ENCODE data around the gene COL5A1.

Gene COL5A1

GRCh38 chr9:134792627-134793026, 151.0 kb downstream of the COL5A1 start:
- H3K4me3 ChIP-seq (ENCODE audit: control insufficient read depth, low read depth, low read length) = no peak overlapping the region
- DNase-seq (ENCODE audit: low read depth) = no peak
- TF ChIP-seq CTCF (conservative IDR thresholded peaks at IDR 0.05; ENCODE audit: control insufficient read depth, insufficient read depth, low read depth, low read length) = no peak

- no peak for TF ChIP-seq CTCF (conservative IDR thresholded peaks at IDR 0.05; ENCODE audit: control insufficient read depth, insufficient read depth, low read depth, low read length)
- no peak overlapping the region for H3K4me3 ChIP-seq (ENCODE audit: control insufficient read depth, low read depth, low read length)
- DNase-seq (ENCODE audit: low read depth) = no peak
These were observed 151.9 kb downstream of the COL5A1 start for GRCh38 chr9:134793288-134794188.

GRCh38 chr9:134794663-134795370, 153.2 kb downstream of the COL5A1 start:
- no peak for TF ChIP-seq CTCF (conservative IDR thresholded peaks at IDR 0.05; ENCODE audit: control insufficient read depth, insufficient read depth, low read depth, low read length)
- H3K4me3 ChIP-seq (ENCODE audit: control insufficient read depth, low read depth, low read length) = no peak overlapping the region
- DNase-seq (ENCODE audit: low read depth) = no peak

GRCh38 chr9:134795446-134795845, 153.8 kb downstream of the COL5A1 start:
- no peak overlapping the region for H3K4me3 ChIP-seq (ENCODE audit: control insufficient read depth, low read depth, low read length)
- TF ChIP-seq CTCF (conservative IDR thresholded peaks at IDR 0.05; ENCODE audit: control insufficient read depth, insufficient read depth, low read depth, low read length) = no peak
- DNase-seq (ENCODE audit: low read depth) = no peak

- no peak for TF ChIP-seq CTCF (conservative IDR thresholded peaks at IDR 0.05; ENCODE audit: control insufficient read depth, insufficient read depth, low read depth, low read length)
- no peak for DNase-seq (ENCODE audit: low read depth)
- no peak overlapping the region for H3K4me3 ChIP-seq (ENCODE audit: control insufficient read depth, low read depth, low read length)
These were observed 155.3 kb downstream of the COL5A1 start for GRCh38 chr9:134796882-134797281.

- DNase-seq (ENCODE audit: low read depth) = peak; percentile 45
- TF ChIP-seq CTCF (conservative IDR thresholded peaks at IDR 0.05; ENCODE audit: control insufficient read depth, insufficient read depth, low read depth, low read length) = no peak
- H3K4me3 ChIP-seq (ENCODE audit: control insufficient read depth, low read depth, low read length) = no peak overlapping the region
These were observed 159.3 kb downstream of the COL5A1 start for GRCh38 chr9:134800791-134801339.
